ENCODE measurements around the gene PSMB9.

Gene PSMB9

DNA sequence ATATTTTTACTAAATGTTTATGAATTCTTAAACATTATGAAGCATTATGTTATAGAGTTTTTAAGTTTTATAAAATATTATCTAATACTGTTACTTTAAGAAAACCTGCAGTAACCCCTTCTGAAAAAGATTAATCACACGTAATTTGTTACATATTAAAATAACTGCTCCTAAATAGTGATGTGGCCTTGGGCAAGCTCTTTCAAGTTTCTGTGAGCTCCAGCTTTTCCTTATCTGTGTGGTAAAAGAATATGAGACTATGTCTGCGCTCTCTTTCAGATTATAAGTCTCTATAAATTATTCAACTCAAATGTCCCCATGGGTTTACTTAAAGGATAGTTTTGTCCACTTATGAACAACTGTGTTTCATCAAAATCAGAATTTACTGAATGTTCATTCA, 54.9 kb downstream of the PSMB9 start:
- Mint-ChIP-seq H3K4me1 (ENCODE audit: low read depth in 2 of 2) (no peaks in the 10 kb centered on the region), H3K4me3 (no peak overlapping the region), H3K36me3 (ENCODE audit: insufficient read depth) (no peaks in the 10 kb centered on the region), H3K27me3 (peaks cover 6 to 26% of the 10 kb centered on the region in 2 donors), H3K27ac (no peak overlapping the region), H3K9me3 (no peaks in the 10 kb centered on the region)
- ATAC-seq (replicated peaks) = no peak
- DNase-seq = no peak
